Epithelial cell of prostate (primary cell): ENCODE measurements around the gene RNF103.

Experiments used
- DNase-seq: peaks from one replicate; pipeline ENCODE4 v3.0.0-alpha.2; 2011; ENCODE audit warnings: low read depth, low spot score
- H3K27ac ChIP-seq: fragments of 450-650 bp; 2 replicates; pipeline ENCODE4 v1.5.1; 2017; ENCODE audit warnings: mild to moderate bottlenecking

RNF103 gene

DNA sequence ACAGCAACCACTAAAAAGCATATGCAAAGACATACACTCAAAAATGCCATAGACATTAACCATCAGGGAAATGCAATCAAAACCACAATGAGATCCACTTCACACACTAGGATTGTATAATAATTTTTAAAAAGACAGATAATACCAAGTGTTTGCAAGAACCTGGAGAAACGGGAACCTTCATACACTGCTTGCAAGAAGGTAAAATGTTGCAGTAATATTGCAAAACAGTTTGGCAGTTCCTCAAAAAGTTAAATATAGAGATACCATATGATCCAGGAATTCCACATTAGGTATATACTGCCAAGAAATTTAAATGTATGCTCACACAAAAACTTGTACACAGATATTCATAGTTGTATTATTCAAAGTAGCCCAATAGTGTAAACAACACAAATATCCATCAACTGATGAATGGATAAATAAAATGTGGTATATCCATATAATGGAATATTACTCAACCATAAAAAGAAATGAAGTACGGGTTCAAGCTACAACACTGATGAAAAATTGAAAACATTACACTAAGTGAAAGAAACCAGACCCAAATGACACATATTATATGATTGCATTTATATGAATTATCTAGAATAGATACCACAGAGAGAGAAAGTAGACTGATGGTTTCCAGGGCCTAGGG lies 45.7 kb downstream of the RNF103 start:
- H3K27ac ChIP-seq: no peak overlapping the region
- no peak for DNase-seq

- no peak overlapping the region for H3K27ac ChIP-seq
- DNase-seq: no peak
Measured at GRCh38 chr2:86570059-86570458, 53.6 kb downstream of the RNF103 start.

DNA sequence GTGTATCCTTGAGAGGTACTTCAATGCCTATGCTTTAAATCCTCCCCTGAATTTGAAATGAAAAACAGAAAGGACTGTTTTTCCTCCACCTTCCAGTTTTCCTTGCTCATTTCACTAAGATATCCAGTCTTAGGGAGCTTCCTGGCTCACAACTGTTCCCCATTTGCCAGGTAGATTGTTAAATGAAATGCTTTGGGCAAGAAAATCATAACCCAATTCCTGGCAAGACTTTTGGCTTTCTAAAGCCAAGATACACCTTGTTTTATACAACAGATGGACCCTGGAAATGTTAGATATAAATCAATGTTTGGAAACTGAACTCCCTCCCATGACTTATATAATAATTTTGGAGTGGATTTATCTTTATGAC lies 56.9 kb downstream of the RNF103 start:
- no peak for DNase-seq
- no peak overlapping the region for H3K27ac ChIP-seq

- H3K27ac ChIP-seq: no peak overlapping the region
- DNase-seq: no peak
Measured at GRCh38 chr2:86566158-86566820, 57.4 kb downstream of the RNF103 start.

- DNase-seq: no peak
Measured at GRCh38 chr2:86563650-86564061, 60.0 kb downstream of the RNF103 start.

DNA sequence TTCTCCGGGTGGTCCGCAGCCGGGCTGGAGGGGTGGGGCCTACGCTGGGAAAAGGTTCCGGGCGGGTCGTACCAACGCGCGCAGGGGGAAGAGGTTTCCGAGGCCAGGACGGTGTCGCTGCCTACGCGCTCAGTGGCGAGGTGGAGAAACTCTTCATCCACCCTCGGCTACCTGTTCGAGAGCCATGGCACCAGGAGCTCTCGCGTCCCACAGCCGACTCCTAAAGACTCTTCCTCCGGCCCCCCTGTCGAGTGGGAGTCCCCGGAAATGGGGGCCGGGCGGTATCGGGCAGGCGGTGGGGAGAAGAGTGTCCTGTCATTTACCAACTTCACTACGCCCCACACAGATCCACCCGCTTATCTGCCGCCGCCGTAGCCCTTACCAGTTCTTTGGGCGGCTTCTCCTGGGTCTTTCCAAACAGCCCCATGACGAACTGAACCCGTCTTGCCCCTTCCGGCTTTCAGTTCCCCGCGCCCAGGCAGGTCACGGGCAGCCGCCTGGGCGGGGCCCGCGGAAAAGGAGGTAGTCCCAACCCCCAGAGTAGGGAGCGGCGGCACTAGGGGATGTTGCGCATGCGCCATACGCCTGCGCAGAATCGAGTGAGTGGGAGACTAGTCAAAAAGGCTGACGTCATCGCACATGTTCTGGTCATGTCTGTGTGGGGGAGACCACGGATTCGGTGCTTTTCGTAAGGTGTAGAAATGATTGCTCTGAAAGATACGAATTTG lies 60.6 kb downstream of the RNF103 start, which contains the start of gene CHMP3:
TSS of gene CHMP3 (minus strand) at position 522 of the 728 bp plus-strand sequence. CDS start at position 427, 95 bp downstream.
- DNase-seq: peak; percentile 72
- peak within 1 kb of the TSS; percentile 95 for H3K27ac ChIP-seq

More at GRCh38 chr2:86563650-86564061, 60.0 kb downstream of the RNF103 start:
- H3K27ac ChIP-seq: peak overlapping the region; percentile 95

DNA sequence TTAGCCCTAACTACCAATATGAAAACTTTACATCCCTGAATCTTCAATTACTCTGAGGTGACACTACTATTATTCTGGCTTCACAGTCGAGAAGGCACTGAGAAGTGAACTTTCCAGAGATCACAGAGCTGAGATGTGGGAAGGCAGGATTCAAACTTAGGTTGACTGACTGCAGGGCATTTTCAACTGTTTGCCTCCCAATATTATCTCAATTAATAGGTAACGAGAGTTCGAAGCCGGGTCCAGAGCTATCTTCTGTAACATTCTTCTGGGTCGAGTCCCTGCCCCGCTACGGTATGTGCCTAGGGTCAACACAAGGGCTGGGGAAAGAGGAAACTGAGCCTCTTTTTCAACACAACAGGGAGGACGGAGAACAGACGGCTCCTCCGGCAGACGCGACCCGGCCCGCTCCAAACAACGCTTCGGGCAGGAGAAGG lies 61.2 kb downstream of the RNF103 start:
- DNase-seq: no peak
- peak overlapping the region; percentile 95 for H3K27ac ChIP-seq

DNA sequence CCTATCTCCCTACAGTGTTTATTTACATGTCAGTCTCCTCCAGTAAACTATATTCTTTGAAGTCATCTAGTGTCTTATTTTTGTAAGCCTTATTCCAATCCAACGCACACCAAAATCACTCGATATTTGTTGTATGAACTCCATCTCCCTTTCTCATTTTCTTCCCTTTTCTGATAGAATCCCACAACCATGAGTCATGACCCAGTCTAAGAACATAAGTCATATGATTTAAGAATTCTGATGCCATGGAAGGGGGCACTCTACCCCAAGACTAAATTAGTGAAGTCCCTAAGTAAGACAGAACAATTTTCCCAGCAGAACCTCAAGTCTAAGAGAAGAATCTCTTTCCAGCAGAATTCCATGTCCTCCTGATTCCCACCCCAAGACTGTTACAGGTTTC lies 65.8 kb downstream of the RNF103 start:
- no peak for DNase-seq
- H3K27ac ChIP-seq: no peak overlapping the region

- DNase-seq: no peak
Measured at GRCh38 chr2:86556508-86556907, 67.2 kb downstream of the RNF103 start.

More at GRCh38 chr2:86556508-86556907, 67.2 kb downstream of the RNF103 start:
- H3K27ac ChIP-seq: no peak overlapping the region
